Measurements from ENCODE around the gene ESPNL.

Gene ESPNL

DNA sequence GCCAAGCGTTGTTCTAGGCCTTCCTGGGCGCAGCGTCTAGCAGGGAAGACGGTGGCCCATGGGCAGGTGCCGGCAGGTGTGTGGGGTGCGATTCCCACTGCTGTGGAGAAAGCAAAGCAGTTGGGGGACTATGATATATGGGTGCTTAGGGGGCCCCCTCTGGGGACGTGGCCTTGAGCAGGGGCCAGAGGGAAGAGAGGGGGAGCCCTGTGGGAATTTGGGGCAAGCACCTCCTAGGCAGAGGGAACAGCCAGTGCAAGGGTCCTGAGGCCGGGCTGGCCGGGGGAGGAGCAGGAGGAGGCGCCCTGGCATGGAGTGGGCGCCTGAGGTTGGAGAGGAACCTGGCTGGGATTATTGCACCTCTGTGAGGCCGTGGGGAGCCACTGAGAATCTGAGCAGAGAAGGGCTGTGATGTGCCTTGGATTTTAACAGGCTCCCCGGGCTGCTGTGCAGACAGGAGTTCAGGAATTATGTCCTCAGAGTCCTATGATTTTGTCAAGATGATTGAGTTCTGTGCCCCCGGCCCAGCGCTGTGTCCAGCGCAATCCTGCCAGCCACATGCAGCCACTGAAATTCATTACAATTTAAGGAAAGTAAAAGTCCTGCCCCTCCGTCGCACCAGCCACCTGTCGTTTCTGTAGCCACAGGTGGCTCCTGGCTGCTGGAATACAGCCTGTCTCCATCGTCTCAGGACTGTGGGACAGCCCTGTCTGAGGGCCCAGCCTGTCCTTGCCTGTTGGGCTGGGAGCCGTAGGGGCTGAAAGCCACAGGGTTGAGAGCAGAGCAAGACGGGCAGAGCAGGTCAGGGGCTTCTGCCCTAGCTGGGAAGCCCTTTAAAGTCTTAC is 29.2 kb downstream of the ESPNL start:
- no peaks in the 10 kb centered on the region for H3K9me2 ChIP-seq (replicated peaks; ENCODE audit: insufficient read depth, low read length)
- H4K20me1 ChIP-seq (ENCODE audit: low read depth, low read length) = no peaks in the 10 kb centered on the region
- no peaks in the 10 kb centered on the region for H3K79me2 ChIP-seq (ENCODE audit: insufficient read depth, low read length)
- H3F3A ChIP-seq (ENCODE audit: insufficient read depth) = no peaks in the 10 kb centered on the region
- no peak overlapping the region for H3K4me3 ChIP-seq (ENCODE audit: insufficient read depth, low read length, poor library complexity, severe bottlenecking)
- no peaks in the 10 kb centered on the region for H3K27me3 ChIP-seq (ENCODE audit: low read length)
- no peak overlapping the region for H3K27ac ChIP-seq (ENCODE audit: low read depth, low read length)
- H2AFZ ChIP-seq (ENCODE audit: low read depth, low read length, severe bottlenecking) = no peak overlapping the region
- H3K9ac ChIP-seq (ENCODE audit: low read length) = no peak overlapping the region
- no peaks in the 10 kb centered on the region for H3K36me3 ChIP-seq (ENCODE audit: low read length)
- 0 out of 2 replicates have a peak, but pooled peaks cover 4% of the 10 kb centered on the region for H3K9me3 ChIP-seq (ENCODE audit: insufficient read depth, low read length)
- H3K4me2 ChIP-seq (ENCODE audit: low read depth, low read length, poor library complexity, severe bottlenecking) = no peak overlapping the region
- TF ChIP-seq EZH2phosphoT487 (conservative IDR thresholded peaks at IDR 0.05; ENCODE audit: low read length) = no peak
- TF ChIP-seq, protein P1, sequence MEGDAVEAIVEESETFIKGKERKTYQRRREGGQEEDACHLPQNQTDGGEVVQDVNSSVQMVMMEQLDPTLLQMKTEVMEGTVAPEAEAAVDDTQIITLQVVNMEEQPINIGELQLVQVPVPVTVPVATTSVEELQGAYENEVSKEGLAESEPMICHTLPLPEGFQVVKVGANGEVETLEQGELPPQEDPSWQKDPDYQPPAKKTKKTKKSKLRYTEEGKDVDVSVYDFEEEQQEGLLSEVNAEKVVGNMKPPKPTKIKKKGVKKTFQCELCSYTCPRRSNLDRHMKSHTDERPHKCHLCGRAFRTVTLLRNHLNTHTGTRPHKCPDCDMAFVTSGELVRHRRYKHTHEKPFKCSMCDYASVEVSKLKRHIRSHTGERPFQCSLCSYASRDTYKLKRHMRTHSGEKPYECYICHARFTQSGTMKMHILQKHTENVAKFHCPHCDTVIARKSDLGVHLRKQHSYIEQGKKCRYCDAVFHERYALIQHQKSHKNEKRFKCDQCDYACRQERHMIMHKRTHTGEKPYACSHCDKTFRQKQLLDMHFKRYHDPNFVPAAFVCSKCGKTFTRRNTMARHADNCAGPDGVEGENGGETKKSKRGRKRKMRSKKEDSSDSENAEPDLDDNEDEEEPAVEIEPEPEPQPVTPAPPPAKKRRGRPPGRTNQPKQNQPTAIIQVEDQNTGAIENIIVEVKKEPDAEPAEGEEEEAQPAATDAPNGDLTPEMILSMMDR (IDR thresholded peaks at IDR 0.05; ENCODE audit: insufficient read depth, low read length, poor library complexity, severe bottlenecking) = no peak

DNA sequence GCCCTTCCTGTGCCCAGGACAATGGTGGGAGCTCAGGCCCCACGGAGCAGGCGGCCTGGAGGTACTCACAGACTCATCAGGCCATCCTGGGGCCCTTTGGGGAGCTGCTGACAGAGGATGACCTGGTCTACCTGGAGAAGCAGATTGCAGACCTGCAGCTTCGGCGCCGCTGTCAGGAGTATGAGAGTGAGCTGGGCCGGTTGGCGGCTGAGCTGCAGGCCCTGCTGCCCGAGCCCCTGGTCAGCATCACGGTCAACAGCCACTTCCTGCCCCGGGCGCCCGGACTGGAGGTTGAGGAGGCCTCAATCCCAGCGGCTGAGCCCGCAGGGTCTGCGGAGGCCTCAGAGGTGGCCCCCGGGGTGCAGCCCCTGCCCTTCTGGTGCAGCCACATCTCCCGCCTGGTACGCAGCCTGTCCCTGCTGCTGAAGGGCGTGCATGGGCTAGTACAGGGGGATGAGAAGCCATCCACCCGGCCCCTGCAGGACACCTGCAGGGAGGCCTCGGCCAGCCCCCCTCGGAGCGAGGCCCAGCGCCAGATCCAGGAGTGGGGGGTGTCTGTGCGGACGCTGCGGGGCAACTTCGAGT is 30.1 kb downstream of the ESPNL start:
- no peaks in the 10 kb centered on the region for H3K27me3 ChIP-seq (ENCODE audit: low read length)
- no peaks in the 10 kb centered on the region for H3F3A ChIP-seq (ENCODE audit: insufficient read depth)
- no peak overlapping the region for H2AFZ ChIP-seq (ENCODE audit: low read depth, low read length, severe bottlenecking)
- H3K27ac ChIP-seq (ENCODE audit: low read depth, low read length) = no peak overlapping the region
- no peaks in the 10 kb centered on the region for H3K9me2 ChIP-seq (replicated peaks; ENCODE audit: insufficient read depth, low read length)
- H3K9me3 ChIP-seq (ENCODE audit: insufficient read depth, low read length) = 0 out of 2 replicates have a peak, but pooled peaks cover 4% of the 10 kb centered on the region
- no peaks in the 10 kb centered on the region for H3K36me3 ChIP-seq (ENCODE audit: low read length)
- H3K79me2 ChIP-seq (ENCODE audit: insufficient read depth, low read length) = no peaks in the 10 kb centered on the region
- TF ChIP-seq, protein P1 (IDR thresholded peaks at IDR 0.05; ENCODE audit: insufficient read depth, low read length, poor library complexity, severe bottlenecking) = no peak
- no peak for TF ChIP-seq EZH2phosphoT487 (conservative IDR thresholded peaks at IDR 0.05; ENCODE audit: low read length)
- no peaks in the 10 kb centered on the region for H4K20me1 ChIP-seq (ENCODE audit: low read depth, low read length)
- H3K4me2 ChIP-seq (ENCODE audit: low read depth, low read length, poor library complexity, severe bottlenecking) = no peak overlapping the region
- H3K9ac ChIP-seq (ENCODE audit: low read length) = no peak overlapping the region
- H3K4me3 ChIP-seq (ENCODE audit: insufficient read depth, low read length, poor library complexity, severe bottlenecking) = no peak overlapping the region

DNA sequence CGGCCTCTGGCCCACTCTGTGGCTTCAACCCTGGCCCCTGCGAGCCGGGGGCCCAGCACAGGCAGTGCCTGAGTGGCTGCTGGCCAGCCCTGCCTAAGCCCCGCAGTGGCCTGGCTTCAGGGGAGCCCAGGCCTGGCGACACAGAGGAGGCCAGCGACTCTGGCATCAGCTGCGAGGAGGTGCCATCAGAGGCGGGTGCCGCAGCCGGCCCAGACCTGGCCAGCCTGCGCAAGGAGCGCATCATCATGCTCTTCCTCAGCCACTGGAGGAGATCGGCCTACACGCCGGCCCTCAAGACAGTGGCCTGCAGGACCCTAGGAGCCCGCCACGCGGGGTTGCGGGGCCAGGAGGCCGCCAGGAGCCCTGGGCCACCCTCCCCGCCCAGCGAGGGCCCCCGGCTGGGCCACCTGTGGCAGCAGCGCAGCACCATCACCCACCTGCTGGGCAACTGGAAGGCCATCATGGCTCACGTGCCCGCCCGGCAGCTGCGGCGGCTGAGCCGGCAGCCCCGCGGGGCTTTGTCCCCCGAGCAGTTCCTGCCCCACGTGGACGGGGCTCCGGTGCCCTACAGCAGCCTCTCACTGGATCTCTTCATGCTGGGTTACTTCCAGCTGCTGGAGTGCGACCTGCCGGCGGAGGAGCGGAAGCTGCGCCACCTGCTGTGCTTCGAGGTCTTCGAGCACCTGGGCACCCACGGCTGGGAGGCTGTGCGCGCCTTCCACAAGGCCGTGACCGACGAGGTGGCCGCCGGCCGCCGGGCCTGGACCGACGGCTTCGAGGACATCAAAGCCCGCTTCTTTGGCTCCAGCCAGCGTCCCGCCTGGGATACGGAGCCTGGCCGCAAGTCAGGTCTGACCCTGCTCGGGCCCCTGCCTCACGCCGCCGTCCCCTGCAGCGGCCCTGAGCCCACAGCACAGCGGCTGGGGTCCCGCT is 30.8 kb downstream of the ESPNL start:
- Histone ChIP-seq H3K79me2 (ENCODE audit: insufficient read depth, low read length) (no peaks in the 10 kb centered on the region), H3K36me3 (ENCODE audit: low read length) (no peaks in the 10 kb centered on the region), H3K9me3 (ENCODE audit: insufficient read depth, low read length) (0 out of 2 replicates have a peak, but pooled peaks cover 4% of the 10 kb centered on the region), H3K4me2 (ENCODE audit: low read depth, low read length, poor library complexity, severe bottlenecking) (no peak overlapping the region), H3K4me3 (ENCODE audit: insufficient read depth, low read length, poor library complexity, severe bottlenecking) (no peak overlapping the region), H3K9ac (ENCODE audit: low read length) (no peak overlapping the region), H3F3A (ENCODE audit: insufficient read depth) (no peaks in the 10 kb centered on the region), H3K27me3 (ENCODE audit: low read length) (no peaks in the 10 kb centered on the region), H2AFZ (ENCODE audit: low read depth, low read length, severe bottlenecking) (no peak overlapping the region), H3K27ac (ENCODE audit: low read depth, low read length) (no peak overlapping the region), H3K9me2 (replicated peaks; ENCODE audit: insufficient read depth, low read length) (no peaks in the 10 kb centered on the region), H4K20me1 (ENCODE audit: low read depth, low read length) (no peaks in the 10 kb centered on the region)
- TF ChIP-seq, protein P1 (IDR thresholded peaks at IDR 0.05; ENCODE audit: insufficient read depth, low read length, poor library complexity, severe bottlenecking) = no peak
- TF ChIP-seq EZH2phosphoT487 (conservative IDR thresholded peaks at IDR 0.05; ENCODE audit: low read length) = no peak

All from SU-DHL-6 (cell line).